Fibroblast of skin of left biceps (primary cell): ENCODE measurements around the gene MAPKAPK5.
A peak's percentile ranks its signal among the peaks of the same experiment; 100 is the strongest.
"Not testable (repeated sequence)": the region's sequence is repeated elsewhere in the genome, so short reads cannot be mapped to it uniquely, and the experiment has no call there.

ENCODE experiments used
- DNase-seq, 2 experiments: peaks; one replicate each; pipeline ENCODE4 v3.0.0-alpha.2; 2013; ENCODE audit warnings: low read depth in 2 of 2

MAPKAPK5 gene, protein sequence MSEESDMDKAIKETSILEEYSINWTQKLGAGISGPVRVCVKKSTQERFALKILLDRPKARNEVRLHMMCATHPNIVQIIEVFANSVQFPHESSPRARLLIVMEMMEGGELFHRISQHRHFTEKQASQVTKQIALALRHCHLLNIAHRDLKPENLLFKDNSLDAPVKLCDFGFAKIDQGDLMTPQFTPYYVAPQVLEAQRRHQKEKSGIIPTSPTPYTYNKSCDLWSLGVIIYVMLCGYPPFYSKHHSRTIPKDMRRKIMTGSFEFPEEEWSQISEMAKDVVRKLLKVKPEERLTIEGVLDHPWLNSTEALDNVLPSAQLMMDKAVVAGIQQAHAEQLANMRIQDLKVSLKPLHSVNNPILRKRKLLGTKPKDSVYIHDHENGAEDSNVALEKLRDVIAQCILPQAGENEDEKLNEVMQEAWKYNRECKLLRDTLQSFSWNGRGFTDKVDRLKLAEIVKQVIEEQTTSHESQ

DNA sequence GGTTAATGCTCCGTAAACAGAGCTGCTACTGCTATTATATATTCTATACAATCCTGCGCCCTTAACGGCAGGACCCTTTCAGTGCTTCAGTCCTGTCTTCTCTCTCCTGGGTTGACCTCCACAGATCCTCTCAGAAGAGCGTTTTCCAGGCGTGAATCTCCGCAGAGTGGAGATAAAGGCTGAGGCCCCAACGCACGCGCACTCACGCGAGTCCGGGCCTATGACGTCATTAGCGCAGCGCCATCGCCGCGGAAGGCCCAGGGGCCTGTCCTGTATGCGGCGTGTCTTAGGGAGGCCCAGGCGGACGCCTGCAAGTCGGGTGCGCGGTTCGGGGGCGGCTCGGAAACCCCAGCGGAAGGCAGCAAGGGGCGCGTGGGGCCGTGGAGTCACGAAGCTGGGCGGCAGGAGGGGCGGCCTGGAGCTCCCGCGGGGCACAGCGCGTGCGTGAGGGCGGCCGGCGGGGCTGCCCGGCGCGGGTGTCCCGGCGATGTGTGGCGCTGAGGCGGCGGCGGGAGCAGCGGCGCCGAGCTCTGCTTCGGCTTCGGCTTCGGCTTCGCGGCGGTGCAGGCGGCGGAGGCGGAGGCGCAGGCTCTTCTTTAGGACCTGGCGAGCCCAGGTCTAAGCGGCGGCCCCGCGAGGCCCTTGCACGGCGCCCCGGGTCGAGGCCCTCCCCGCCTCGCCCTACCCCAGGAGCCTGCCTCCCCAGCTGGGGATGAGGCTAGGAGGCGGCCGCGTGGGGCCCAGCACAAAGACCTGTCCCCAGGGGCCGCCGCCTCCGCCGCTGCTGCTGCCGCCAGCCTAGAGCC lies at the start of gene MAPKAPK5:
TSS of gene MAPKAPK5 (plus strand) at position 479 of the 806 bp plus-strand sequence. CDS start 506 bp downstream, outside the sequence.
- DNase-seq, result peak; percentile 86

DNA sequence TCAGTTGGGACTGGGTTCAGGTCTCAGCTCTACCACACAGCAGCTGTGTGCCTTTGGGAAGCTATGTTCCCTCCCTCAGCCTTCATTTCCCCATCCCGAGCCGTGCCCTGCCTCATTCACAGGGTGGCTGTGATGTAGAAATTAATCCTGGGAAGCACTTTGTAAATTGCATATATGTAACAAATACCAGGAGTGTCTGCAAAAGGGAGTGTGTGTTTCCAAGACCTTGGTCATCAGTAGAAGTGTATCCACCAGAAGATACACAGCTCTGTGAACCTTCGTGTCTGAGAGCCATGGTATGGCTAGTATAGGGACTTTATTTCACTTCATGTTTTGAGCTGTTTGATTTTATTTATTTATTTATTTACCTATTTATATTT lies 49.2 kb upstream of the MAPKAPK5 start:
- no peak for DNase-seq

DNA sequence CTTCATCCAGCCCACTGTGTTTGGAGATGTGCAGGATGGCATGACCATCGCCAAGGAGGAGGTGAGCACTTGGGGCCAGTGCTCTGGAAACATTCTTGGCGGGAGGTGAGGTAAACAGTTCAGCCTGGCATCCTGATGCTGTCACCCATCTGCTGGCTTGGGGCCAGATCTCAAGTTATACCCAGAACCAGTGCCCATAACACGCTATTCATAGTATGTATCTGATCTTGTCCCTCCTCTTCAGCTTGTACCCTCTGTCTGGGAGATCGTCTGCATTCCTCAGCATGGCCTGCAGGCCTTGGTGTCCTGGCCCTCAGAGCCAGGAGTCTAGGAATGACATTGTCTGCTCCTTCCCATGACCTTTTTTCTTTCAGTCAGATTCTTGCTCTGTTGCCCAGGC lies 43.8 kb upstream of the MAPKAPK5 start:
- DNase-seq, result no peak

DNA sequence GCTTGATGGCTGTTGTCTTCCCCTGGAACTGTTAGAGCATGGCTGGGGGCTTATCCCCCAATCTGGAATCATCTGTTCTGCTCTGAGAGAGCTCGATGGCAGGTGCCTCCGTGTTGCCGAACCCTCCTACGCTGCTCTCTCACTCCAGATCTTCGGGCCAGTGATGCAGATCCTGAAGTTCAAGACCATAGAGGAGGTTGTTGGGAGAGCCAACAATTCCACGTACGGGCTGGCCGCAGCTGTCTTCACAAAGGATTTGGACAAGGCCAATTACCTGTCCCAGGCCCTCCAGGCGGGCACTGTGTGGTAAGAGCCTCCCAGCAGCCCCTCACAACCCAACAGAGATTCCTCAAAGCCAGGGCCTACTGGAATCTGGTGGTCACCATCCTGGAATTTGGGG lies 42.3 kb upstream of the MAPKAPK5 start:
- no peak for DNase-seq

DNA sequence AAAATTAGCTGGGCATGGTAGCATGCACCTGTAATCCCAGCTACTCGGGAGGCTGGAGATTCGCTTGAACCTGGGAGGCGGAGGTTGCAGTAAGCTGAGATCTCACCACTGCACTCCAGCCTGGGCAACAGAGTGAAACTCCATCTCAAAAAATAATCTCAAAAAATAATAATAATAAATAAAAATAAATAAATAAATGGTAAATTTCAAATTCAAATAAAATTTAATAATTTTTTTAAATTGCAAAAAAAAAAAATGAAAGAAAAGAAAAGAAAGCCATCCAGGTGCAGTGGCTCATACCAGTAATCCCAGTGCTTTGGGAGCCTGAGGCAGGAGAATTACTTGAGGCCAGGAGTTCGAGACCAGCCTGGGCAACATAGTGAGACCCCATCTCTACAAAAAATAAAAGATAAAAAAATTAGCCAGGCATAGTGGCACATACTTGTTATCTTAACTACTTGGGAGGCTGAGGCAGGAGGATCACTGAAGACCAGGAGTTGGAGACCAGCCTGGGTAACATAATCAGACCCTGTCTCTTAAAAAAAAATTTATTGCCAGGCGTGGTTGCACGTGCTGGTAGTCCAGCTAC lies 38.9 kb upstream of the MAPKAPK5 start:
- DNase-seq, result no peak

DNA sequence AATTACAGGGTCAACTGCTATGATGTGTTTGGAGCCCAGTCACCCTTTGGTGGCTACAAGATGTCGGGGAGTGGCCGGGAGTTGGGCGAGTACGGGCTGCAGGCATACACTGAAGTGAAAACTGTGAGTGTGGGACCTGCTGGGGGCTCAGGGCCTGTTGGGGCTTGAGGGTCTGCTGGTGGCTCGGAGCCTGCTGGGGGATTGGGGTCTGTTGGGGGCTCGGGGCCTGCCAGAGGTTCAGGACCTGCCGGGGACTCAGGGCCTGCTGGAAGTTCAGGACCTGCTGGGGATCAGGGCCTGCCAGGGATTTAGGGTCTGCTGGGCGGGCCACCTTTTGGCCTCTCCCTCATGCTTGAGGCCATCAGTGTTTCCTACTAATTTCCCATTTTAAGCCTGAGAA lies 38.2 kb upstream of the MAPKAPK5 start:
- DNase-seq, result no peak

DNA sequence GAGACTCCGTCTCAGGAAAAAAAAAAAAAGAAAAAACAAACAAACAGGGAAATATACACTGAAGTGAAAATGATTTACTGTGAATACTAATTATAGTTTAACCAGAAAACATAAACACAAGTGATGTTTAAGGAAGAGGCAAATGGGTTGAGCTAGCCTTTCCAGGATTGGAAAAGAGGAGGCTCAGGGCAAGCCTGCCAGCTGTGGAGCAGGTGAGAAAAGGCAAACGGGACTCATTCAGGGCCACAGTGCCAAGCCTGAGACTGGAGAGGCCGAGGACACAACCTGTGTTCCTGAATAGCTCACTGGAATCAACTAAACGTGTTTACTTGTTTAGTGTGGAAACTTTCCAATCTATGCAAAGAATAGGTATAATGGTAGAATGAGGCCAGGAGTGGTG lies 35.7 kb upstream of the MAPKAPK5 start:
- DNase-seq, result no peak

DNA sequence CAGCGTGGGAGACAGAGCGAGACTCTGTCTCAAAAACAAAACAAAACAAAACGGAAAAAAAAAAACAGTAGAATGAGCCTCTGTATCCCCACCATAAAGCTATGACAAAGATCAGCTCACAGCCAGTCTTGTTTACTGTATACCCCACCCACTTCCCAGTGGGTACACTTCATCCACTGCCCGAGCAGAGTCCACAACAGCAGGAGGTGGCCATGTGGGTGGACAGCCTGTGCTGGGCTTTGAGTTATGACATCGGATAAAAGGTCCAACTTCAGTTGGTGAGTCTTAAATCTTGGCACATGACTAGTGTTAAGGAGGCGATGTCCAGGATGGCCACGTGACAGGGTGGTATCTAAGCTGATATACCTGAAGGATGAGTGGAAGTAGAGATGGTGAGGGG lies 34.8 kb upstream of the MAPKAPK5 start:
- no peak for DNase-seq

DNA sequence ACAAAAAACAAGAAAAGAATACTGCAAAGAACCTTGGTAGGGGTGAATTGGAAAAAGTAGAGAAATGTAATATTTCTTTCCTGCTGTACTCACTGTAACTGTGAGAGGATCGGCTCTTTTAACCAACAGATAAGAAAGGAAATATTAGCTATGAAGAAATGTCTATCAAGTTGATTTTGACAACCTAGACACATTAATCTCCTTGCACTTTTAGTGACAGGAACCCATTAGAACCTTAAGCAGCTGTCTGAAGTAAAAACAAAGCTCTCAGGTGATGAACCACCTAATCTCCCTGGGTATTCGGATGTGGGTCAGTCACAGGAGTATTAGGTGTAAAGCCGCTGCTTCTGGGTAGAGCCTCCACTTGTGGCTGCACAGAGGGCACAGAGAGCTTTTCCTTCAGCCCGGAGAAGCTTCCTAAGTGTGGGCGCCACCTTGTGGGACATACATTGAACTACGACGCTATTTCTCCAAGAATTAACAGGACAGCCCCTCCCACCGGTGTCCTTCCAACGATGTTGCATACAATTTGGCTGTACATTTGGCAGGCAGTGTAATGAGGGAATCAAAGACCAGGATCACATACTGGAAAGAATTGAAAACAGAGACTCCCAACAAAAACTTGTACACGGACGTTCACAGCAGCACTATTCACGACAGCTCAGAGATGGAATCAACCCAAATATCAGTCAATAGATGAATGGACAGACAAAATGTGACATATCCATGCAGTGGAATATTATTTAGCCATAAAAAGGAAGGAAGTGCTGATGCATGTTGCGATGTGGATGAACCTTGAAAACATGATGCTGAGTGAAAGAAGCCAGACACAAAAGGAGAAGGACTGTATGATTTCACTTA lies 28.9 kb upstream of the MAPKAPK5 start:
- peak; percentile 36 to 37 for DNase-seq

DNA sequence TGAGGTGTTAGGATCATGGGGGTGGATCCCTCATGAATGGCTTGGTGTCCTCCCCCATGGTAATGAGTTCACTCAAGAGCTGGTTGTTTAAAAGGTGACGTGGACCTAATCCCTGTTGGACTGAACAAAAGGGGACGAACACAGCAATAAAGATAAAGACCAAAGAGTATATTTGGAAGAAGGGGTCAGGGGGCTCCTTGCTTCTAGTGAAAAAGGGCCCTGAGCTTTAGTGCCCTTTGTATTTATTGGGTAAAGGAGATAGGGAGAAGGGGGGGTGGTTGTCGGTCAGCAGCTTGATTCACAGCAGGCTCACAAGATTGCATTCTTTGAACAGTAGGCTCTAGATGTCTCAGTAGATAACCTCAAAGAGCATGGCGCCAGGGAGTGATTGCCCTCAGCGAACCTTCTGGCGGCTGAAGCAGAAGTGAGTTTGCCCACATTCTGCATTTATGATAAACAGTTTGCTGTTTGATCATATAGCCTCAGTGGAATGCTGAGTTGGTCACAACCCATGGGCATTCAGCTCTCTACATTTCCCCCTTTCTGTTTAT lies 25.9 kb upstream of the MAPKAPK5 start:
- no peak for DNase-seq

DNA sequence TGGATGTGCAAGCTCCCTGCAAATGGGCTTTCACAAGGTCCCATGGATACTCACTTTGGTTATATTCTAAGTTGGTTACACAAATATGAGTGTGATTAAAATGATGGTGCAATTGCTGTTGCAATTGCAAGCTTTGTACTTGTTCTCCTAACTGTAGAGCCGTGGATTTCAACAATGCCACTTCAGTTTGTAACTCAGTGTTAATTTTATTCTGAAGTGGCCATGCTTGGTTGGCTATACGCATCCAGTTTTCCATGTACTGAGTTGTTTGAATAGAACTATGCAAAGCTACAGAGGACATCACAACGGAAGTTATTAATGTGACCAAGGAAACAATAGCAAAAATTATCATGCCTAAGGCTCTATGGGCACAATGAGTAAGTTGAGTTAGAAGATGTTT lies 25.1 kb upstream of the MAPKAPK5 start:
- not testable (repeated sequence) for DNase-seq

DNA sequence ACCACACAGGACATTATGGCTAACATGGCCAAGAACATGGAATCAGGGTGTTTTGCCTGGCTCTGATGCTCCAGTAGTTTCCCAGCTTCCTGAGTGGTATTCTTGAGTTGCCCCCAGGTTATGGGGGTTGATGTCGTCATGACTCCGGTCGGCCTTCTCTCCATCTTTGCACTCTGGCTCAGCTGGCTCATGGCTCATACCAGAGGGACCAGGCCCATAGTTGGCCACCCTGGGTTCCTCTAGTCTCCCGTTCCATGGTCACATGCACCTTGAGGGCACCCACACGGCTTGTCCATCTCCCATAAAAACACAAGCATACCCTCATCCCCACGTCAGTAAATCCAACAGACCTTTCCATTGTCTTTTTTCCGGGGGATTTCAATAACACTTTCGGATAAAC lies 23.7 kb upstream of the MAPKAPK5 start:
- DNase-seq, result no peak

DNA sequence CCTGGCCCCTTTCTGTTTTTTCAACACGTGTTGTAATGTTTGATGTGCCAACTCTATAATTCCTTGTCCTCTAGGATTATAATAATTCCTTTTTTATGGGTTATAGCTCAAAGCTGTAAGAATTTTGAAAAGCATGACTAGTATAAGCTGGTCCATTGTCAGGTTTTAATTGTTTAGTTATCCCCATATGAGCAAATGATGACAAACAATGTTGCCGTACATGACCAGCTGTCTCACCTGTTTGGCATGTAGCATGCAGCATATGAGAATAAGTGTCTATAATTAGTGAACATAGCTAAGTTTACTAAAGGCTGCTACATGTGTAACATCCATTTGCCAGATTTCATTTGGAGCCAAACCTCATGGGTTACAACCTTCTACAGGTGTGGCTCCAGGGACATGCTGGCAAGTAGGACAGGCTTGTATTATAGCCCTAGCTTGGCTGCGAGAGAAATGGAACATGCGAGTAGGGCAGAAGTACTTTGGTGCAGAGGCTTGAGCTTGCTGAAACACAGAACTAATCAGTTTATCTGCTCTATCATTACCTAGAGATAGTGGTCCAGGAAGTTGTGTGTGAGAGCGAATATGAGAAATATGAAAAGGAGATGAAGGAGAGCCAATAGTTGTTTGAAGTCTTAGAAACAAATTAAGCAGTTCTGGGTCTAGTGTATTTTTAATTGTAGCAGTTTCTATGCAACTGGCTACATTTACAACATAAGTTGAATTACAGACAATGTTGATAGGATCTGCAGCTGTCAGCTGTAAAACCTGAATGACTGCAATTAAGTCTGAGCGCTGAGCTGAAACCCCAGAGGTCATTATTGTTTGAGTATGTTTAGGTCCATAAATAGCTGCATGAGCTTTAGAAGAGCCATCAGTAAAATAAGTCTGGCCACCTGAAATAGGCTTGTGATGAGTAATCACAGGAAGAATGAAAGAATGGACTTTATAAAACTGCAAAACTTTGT lies 22.6 kb upstream of the MAPKAPK5 start:
- DNase-seq, result no peak

DNA sequence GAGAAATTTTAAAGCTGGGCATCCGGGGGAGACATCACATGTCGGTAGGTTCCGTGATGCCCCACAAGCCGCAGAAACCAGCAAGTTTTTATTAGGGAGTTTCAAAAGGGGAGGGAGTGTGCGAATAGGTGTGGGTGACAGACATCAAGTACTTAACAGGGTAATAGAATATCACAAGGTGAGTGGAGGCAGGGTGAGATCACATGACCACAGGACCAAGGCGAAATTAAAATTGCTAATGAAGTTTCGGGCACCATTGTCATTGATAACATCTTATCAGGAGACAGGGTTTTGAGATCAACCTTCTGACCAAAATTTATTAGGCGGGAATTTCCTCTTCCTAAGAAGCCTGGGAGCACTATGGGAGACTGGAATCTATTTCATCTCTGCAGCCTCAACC lies 21.2 kb upstream of the MAPKAPK5 start:
- DNase-seq, result not testable (repeated sequence)

DNA sequence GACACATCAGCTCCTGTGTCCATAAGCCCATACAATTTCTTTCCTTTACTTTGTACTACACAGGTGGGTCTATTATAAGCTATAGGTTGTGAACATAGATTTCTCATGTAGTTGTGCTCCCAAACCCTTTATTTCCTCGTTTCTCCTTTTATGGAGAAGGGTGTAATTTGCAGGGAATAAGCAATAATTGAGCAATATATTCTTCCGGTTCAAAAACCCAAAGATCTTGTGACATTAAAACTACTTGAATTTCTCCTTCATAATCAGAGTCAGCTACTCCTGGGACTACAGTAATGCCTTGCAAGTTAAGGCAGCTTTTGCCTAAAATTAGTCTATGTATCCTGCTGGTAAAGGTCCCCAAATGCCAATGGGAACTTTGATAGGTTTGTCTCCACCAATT lies 19.1 kb upstream of the MAPKAPK5 start:
- DNase-seq, result no peak

DNA sequence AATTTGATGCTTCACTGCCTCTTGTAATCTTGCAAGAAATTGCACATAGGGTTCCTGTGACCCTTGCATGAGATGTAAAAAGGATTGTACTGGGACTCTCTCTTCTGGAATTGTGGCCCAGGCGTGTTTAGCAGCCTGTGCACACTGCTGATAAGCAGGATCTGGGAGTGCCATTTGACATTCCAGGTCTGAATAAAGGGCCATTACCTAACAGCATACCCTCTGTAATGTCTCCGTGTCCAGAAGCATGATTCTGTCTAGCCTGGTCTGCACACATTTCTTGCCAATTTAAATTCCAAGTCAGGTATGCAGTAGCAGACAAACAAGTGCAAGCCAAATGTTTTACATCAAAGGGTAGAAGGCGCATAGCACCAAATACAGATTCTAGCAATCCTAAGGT lies 18.1 kb upstream of the MAPKAPK5 start:
- no peak for DNase-seq

DNA sequence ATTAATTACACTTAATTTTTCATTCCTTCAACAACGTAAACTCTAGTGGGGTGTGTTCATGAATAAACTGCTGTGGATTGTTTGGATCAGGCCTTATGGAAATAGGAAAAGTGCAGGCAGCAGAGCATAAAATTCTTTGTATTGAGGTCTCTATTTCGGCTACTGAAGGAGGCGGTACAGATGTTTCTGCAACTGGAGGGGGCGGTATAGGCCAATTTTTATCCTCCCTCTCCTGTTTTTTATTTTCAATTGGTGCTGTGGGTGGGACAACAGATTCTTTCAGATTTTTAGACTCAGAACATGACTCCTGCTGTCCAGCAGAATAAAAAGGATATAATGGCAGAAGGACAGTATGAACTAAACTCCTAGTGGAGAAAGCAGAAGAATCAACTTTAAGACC lies 17.7 kb upstream of the MAPKAPK5 start:
- not testable (repeated sequence) for DNase-seq

DNA sequence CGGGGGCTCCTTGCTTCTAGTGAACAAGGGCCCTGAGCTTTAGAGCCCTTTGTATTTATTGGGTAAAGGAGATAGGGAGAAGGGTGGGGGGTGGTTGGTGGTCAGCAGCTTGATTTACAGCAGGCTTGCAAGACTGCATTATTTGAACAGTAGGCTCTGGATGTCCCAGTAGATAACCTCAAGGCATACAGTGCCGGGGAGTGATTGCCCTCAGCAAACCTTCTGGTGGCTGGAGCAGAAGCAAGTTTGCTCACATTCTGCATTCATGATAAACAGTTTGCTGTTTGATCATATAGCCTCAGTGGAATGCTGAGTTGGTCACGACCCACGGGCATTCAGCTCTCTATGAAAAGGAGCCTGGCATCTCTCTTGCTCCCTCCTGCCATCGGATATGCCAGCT lies 16.5 kb upstream of the MAPKAPK5 start:
- DNase-seq, result no peak

DNA sequence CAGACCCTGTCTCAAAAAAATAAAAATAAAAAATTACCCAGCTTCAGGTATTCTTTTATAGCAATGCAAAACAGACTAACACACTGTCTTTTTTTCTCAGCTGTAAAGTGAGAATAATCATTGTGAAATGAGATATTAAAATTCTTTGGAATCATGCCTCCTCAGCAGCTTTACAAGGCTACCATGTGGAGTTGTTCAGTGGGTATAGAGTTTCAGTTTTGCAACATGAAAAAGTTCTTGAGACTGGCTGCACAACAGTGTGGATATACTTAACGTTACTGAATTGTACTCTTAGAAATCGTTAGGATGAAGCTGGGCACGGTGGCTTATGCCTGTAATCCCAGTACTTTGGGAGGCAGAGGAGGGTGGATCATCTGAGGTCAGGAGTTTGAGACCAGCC lies 15.7 kb upstream of the MAPKAPK5 start:
- DNase-seq, result no peak

DNA sequence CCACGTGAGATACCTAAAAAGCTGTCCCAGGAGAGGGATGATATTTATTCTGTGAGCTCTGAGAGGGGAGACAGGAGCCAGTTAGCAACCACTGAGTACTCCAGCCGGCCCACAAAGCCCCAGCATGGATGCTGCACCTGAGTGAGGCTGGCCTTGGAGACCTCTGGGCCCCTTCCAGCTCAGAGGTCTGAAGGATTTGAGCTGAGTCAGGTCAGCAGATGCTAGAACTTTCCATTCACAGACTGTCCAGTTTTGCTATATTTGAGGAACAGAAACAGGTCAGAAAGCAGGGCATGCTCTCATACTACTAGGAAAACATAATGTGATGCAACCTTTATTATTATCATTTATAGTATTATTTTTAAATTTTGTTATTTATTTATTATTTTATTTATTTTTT lies 15.0 kb upstream of the MAPKAPK5 start:
- DNase-seq, result no peak
